A549 (cell line): ENCODE measurements around the gene HNRNPH1. TPM values are rescaled to one million over a fixed set of nuclear protein-coding genes. Genes with fewer than 3 reads are reported as not detected.

Experiments used
- ATAC-seq, 2 experiments: fragments of 200-7000 bp in 1 of 2; fragments of >200 bp in 1 of 2; cut with Nextera tagmentation in 1 of 2; cut with Tn5 transposase in 1 of 2; 3 replicates each; pipeline versions ENCODE4 v1.8.0 to v1.9.1; 2018 to 2020; ENCODE audit warnings: mild to moderate bottlenecking in 1 of 2, moderate library complexity in 1 of 2
- CTCF ChIA-PET: fragments of 300-600 bp; sonication (Branson Sonifier 250); formaldehyde crosslinking; extraction: SDS; loops from one replicate; lab custom pipeline; 2021; ENCODE audit warnings: antibody characterized with exemption, inconsistent platforms; lab: Yijun Ruan, JAX
- POLR2A ChIA-PET: fragments of 350-600 bp; formaldehyde crosslinking; extraction: SDS; loops from one replicate; lab custom pipeline; 2021; ENCODE audit warnings: antibody characterized with exemption, inconsistent platforms; lab: Yijun Ruan, JAX
- DNase-seq, 2 experiments: peaks; one replicate each; pipeline versions ENCODE4 v3.0.0 to v3.0.0-alpha.2; 2011 to 2016; ENCODE audit warnings: low read depth in 1 of 2, low spot score in 1 of 2
- FAIRE-seq: peaks from 2 replicates; lab custom pipeline; 2011; peaks lifted over from hg19 to GRCh38; lab: Jason Lieb, UNC
- H3K27ac ChIP-seq, 2 experiments: fragments of >200 bp; sonication (Bioruptor Twin); formaldehyde crosslinking; 3 replicates each; pipeline ENCODE4 v1.5.1; 2016 to 2017
- H3K4me1 ChIP-seq: fragments of >200 bp; sonication (Bioruptor Twin); formaldehyde crosslinking; 3 replicates; pipeline ENCODE4 v1.6.1; 2016
- H3K4me2 ChIP-seq: fragments of >200 bp; sonication (Bioruptor Twin); formaldehyde crosslinking; 3 replicates; pipeline ENCODE4 v1.6.1; 2016
- H3K4me3 ChIP-seq: fragments of >200 bp; sonication (Bioruptor Twin); formaldehyde crosslinking; 3 replicates; pipeline ENCODE4 v1.5.1; 2016
- H3K9me3 ChIP-seq: fragments of >200 bp; sonication (Bioruptor Twin); formaldehyde crosslinking; 3 replicates; pipeline ENCODE4 v1.6.1; 2016
- BHLHE40 ChIP-seq: IDR thresholded peaks from 2 replicates; pipeline ENCODE4 v1.6.1; 2012; ENCODE audit warnings: low read depth, low read length, inconsistent platforms
- CBX8 ChIP-seq: fragments of 200-600 bp; sonication (generic); IDR thresholded peaks from 2 replicates; pipeline ENCODE4 v1.6.1; 2016
- CEBPB ChIP-seq, 2 experiments: fragments of >200 bp in 1 of 2; sonication (Bioruptor Twin) in 1 of 2; formaldehyde crosslinking in 1 of 2; IDR thresholded peaks; 2 replicates each; pipeline ENCODE4 v1.6.1; 2012 to 2016
- EHF ChIP-seq: fragments of 250-450 bp; sonication (Bioruptor Pico); IDR thresholded peaks from 2 replicates; pipeline ENCODE4 v1.5.0; 2020; ENCODE audit warnings: mild to moderate bottlenecking
- EP300 ChIP-seq, 2 experiments: fragments of >200 bp; sonication (Bioruptor Twin); formaldehyde crosslinking; IDR thresholded peaks; 2 replicates in 1 of 2; 3 replicates in 1 of 2; pipeline ENCODE4 v1.6.1; 2016 to 2017
- FOSL2 ChIP-seq, 2 experiments: fragments of 450-650 bp in 1 of 2; fragments of >200 bp in 1 of 2; sonication (Bioruptor Twin) in 1 of 2; formaldehyde crosslinking; IDR thresholded peaks; 2 replicates each; pipeline versions ENCODE4 v1.5.0 to v1.6.1; 2016 to 2020; ENCODE audit warnings: mild to moderate bottlenecking in 1 of 2, moderate library complexity in 1 of 2
- GATA3 ChIP-seq: IDR thresholded peaks from 2 replicates; pipeline ENCODE4 v1.6.1; 2012; ENCODE audit warnings: borderline replicate concordance
- HDAC2 ChIP-seq: fragments of 200-600 bp; sonication (generic); IDR thresholded peaks from 2 replicates; pipeline ENCODE4 v1.6.1; 2016
- HEYL ChIP-seq: fragments of 250-450 bp; sonication (Bioruptor Pico); IDR thresholded peaks from 2 replicates; pipeline ENCODE4 v1.8.0; 2021; ENCODE audit warnings: mild to moderate bottlenecking, moderate library complexity
- HOXA7 ChIP-seq: fragments of 250-450 bp; sonication (Bioruptor Pico); IDR thresholded peaks from 2 replicates; pipeline ENCODE4 v1.5.0; 2020; ENCODE audit warnings: mild to moderate bottlenecking, moderate library complexity
- HOXB13 ChIP-seq: fragments of 250-450 bp; sonication (Bioruptor Pico); IDR thresholded peaks from 2 replicates; pipeline ENCODE4 v1.5.0; 2020; ENCODE audit warnings: low read depth, mild to moderate bottlenecking, moderate library complexity
- JUN ChIP-seq, 2 experiments: fragments of >200 bp; sonication (Bioruptor Twin); formaldehyde crosslinking; IDR thresholded peaks; 2 replicates in 1 of 2; 3 replicates in 1 of 2; pipeline ENCODE4 v1.6.1; 2016 to 2017
- MAFK ChIP-seq: fragments of 450-650 bp; IDR thresholded peaks from 2 replicates; pipeline ENCODE4 v1.6.1; 2014; ENCODE audit not compliant: partially characterized antibody
- MAZ ChIP-seq: fragments of 150-350 bp; IDR thresholded peaks from 2 replicates; pipeline ENCODE4 v1.6.1; 2014; ENCODE audit warnings: antibody characterized with exemption, low read depth, low read length, borderline replicate concordance
- MYC ChIP-seq: IDR thresholded peaks from 2 replicates; pipeline ENCODE4 v1.6.1; 2012; ENCODE audit warnings: mild to moderate bottlenecking, inconsistent platforms, low read length, improper control_type of control experiment, borderline replicate concordance
- NFE2L2 ChIP-seq: fragments of 150-350 bp; conservative IDR thresholded peaks from 2 replicates; pipeline ENCODE4 v1.6.1; 2014; ENCODE audit warnings: low read length
- POLR2AphosphoS2 ChIP-seq: conservative IDR thresholded peaks from 2 replicates; pipeline ENCODE4 v1.6.1; 2012; ENCODE audit warnings: low read length, improper control_type of control experiment, inconsistent platforms
- RAD21 ChIP-seq, 2 experiments: fragments of >200 bp in 1 of 2; sonication (Bioruptor Twin) in 1 of 2; formaldehyde crosslinking in 1 of 2; IDR thresholded peaks in 1 of 2; conservative IDR thresholded peaks in 1 of 2; 2 replicates in 1 of 2; 3 replicates in 1 of 2; pipeline ENCODE4 v1.6.1; 2012 to 2018; ENCODE audit warnings: inconsistent platforms in 1 of 2
- RARB ChIP-seq: fragments of 250-450 bp; sonication (Bioruptor Pico); IDR thresholded peaks from 2 replicates; pipeline ENCODE4 v1.8.0; 2021; ENCODE audit warnings: mild to moderate bottlenecking, moderate library complexity
- RCOR1 ChIP-seq: fragments of 150-350 bp; IDR thresholded peaks from 2 replicates; pipeline ENCODE4 v1.6.1; 2014; ENCODE audit warnings: antibody characterized with exemption, low read length, low read depth
- RNF2 ChIP-seq: fragments of 200-600 bp; sonication (generic); IDR thresholded peaks from 2 replicates; pipeline ENCODE4 v1.6.1; 2016; ENCODE audit warnings: low read depth, mild to moderate bottlenecking, antibody characterized with exemption, moderate library complexity, borderline replicate concordance
- ZSCAN20 ChIP-seq: fragments of 250-450 bp; sonication (Bioruptor Pico); IDR thresholded peaks from 2 replicates; pipeline ENCODE4 v1.8.0; 2022; ENCODE audit warnings: mild to moderate bottlenecking, moderate library complexity
- WGBS: methylation state at CpG from one replicate; pipeline ENCODE4 v1.1.6; 2017; ENCODE audit errors: missing lambda C conversion rate; 5-methylcytosine and 5-hydroxymethylcytosine counted together
- polyA minus RNA-seq: library from RNA; depleted of rRNA, polyadenylated mRNA; stranded (reverse); fragments of >200 nt; gene quantifications from 2 replicates; pipeline ENCODE4 v1.2.3, GENCODE V29; 2011; rRNA and poly(A)+ RNA removed
- polyA plus RNA-seq, 4 experiments: library from polyadenylated mRNA; depleted of rRNA in 3 of 4; stranded (reverse); fragments of >200 nt; fragmentation: RNase III in 1 of 4; extraction: RNeasy Plus Mini Kit Qiagen cat#74134 plus additional on column Dnase treatment in 1 of 4; gene quantifications; 2 replicates in 3 of 4; 3 replicates in 1 of 4; pipeline ENCODE4 v1.2.3, GENCODE V29; 2011 to 2017
- TF ChIP-seq, protein P1 (sequence below): fragments of >200 bp; sonication (Bioruptor Twin); formaldehyde crosslinking; IDR thresholded peaks from 3 replicates; pipeline ENCODE4 v1.5.1; 2016
- TF ChIP-seq, protein P2 (sequence below): fragments of >200 bp; sonication (Bioruptor Twin); formaldehyde crosslinking; IDR thresholded peaks from 3 replicates; pipeline ENCODE4 v1.6.1; 2016
- TF ChIP-seq, protein P3 (sequence below): IDR thresholded peaks from 2 replicates; pipeline ENCODE4 v1.6.1; 2012; ENCODE audit warnings: low read depth, borderline replicate concordance
- TF ChIP-seq, protein P4 (sequence below): fragments of 200-600 bp; sonication (generic); IDR thresholded peaks from 2 replicates; pipeline ENCODE4 v1.6.1; 2016; ENCODE audit warnings: antibody characterized with exemption, mild to moderate bottlenecking, moderate library complexity
- TF ChIP-seq, protein P5 (sequence below): fragments of 150-350 bp; IDR thresholded peaks from 2 replicates; pipeline ENCODE4 v1.6.1; 2014; ENCODE audit warnings: low read depth, mild to moderate bottlenecking, low read length

HNRNPH1 gene, protein sequence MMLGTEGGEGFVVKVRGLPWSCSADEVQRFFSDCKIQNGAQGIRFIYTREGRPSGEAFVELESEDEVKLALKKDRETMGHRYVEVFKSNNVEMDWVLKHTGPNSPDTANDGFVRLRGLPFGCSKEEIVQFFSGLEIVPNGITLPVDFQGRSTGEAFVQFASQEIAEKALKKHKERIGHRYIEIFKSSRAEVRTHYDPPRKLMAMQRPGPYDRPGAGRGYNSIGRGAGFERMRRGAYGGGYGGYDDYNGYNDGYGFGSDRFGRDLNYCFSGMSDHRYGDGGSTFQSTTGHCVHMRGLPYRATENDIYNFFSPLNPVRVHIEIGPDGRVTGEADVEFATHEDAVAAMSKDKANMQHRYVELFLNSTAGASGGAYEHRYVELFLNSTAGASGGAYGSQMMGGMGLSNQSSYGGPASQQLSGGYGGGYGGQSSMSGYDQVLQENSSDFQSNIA
- polyA plus RNA-seq (2011; rRNA removed) (511 and 688 TPM in 2 replicates), polyA plus RNA-seq (2017; fragmentation: RNase III; extraction: RNeasy Plus Mini Kit Qiagen cat#74134 plus additional on column Dnase treatment) (1,576 to 1,720 TPM (median 1,580 TPM) in 3 replicates), polyA minus RNA-seq (579 and 670 TPM in 2 replicates)
- 178 and 211 TPM in 2 replicates for polyA plus RNA-seq (2012; cell fraction: cytosol; rRNA removed)
- polyA plus RNA-seq (2012; cell fraction: nucleus; rRNA removed): 268 and 443 TPM in 2 replicates

DNA sequence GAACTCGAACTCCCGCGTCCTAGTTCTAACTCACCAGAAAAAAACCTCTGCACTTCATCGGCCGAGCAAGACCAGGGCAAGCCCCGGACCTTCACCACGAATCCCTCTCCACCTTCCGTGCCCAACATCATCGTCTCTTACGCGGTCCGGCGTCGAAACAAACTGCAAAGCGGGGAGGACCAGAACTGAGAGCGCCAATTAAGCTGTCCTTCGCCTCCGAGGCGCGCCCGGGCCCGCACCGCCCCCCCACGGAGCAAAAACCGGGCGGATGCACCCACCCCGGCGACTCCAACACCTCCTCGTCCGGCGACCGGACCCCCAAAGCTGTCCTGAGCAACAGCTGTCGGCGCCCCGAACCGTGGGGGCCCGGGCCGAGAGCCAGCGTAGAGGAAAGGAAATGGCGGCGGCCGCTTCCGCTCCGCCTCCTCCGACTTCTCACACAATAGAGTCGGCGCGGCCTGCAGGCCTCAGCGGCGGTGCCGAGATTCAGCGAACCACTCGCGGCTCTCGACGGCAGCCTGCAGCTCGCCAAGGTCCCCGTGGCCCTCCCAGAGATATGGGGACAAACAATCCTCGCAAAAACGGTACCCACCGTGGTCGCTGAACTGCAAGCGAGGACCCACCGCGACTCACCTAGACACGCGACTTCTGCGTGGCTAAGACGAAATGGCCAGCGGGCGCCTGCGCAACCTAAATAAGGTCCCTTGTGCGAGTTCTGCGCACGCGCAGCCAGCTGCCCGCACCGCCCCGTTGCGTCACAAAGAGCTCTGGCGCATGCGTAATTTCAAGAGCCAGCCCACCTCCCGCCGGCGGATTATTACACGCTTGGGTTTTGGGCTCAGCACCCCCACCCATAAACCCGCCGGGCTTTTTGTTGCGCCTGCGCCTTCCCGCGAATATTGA is at the start of gene HNRNPH1:
Gene HNRNPH1 (minus strand): TSS at position 669 of the 903 bp plus-strand sequence. CDS start 538 bp downstream, at position 131.
- no peaks in the 10 kb centered on the region for H3K9me3 ChIP-seq
- H3K4me1 ChIP-seq: peaks cover 22% of the 10 kb centered on the region
- CTCF ChIA-PET: interaction anchor here (0.7 to 3.9 kb wide), 15 partner anchors 10 to 191 kb away, joined by 3 to 26 read pairs (median 4); no protein-coding TSS in a partner anchor
- peak within 1 kb of the TSS; percentile 98 to 100 for H3K27ac ChIP-seq
- WGBS: 1% methylated on average over 64 of the region's 92 CpGs
- H3K4me2 ChIP-seq: peak within 1 kb of the TSS; percentile 98
- peak; percentile 98 to 99 for DNase-seq
- peak within 1 kb of the TSS; percentile 100 for H3K4me3 ChIP-seq
- no peak for FAIRE-seq
- peak; percentile 77 to 79 for ATAC-seq
- POLR2A ChIA-PET: interaction anchor here (0.5 to 5.0 kb wide), 31 partner anchors 8 to 1419 kb away, joined by 3 to 125 read pairs (median 5); partner anchors contain the start of genes CBY3, HNRNPAB, MAML1 and RUFY1
- TF ChIP-seq MAZ: no peak
- TF ChIP-seq, protein P1, sequence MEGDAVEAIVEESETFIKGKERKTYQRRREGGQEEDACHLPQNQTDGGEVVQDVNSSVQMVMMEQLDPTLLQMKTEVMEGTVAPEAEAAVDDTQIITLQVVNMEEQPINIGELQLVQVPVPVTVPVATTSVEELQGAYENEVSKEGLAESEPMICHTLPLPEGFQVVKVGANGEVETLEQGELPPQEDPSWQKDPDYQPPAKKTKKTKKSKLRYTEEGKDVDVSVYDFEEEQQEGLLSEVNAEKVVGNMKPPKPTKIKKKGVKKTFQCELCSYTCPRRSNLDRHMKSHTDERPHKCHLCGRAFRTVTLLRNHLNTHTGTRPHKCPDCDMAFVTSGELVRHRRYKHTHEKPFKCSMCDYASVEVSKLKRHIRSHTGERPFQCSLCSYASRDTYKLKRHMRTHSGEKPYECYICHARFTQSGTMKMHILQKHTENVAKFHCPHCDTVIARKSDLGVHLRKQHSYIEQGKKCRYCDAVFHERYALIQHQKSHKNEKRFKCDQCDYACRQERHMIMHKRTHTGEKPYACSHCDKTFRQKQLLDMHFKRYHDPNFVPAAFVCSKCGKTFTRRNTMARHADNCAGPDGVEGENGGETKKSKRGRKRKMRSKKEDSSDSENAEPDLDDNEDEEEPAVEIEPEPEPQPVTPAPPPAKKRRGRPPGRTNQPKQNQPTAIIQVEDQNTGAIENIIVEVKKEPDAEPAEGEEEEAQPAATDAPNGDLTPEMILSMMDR: peak; percentile 34
- TF ChIP-seq BHLHE40: no peak; the same call in 1 of the 2 replicates
- TF ChIP-seq POLR2AphosphoS2: no peak
- peak; percentile 92; the same call in 1 of the 2 replicates for TF ChIP-seq HOXA7
- no peak for TF ChIP-seq ZSCAN20 (CRISPR knock-in tag)
- no peak for TF ChIP-seq EP300 (IDR thresholded peaks at IDR 0.05)
- no peak for TF ChIP-seq RCOR1
- TF ChIP-seq RNF2: no peak
- no peak for TF ChIP-seq CBX8
- TF ChIP-seq EHF (CRISPR knock-in tag): no peak
- no peak for TF ChIP-seq HOXB13
- TF ChIP-seq MYC: peak; percentile 82; the same call in 1 of the 2 replicates
- peak; percentile 73; the same call in 1 of the 2 replicates for TF ChIP-seq RARB (CRISPR knock-in tag)
- peak; percentile 37; the same call in 1 of the 2 replicates for TF ChIP-seq GATA3
- no peak for TF ChIP-seq HEYL (CRISPR knock-in tag)
- no peak for TF ChIP-seq FOSL2 (IDR thresholded peaks at IDR 0.05)
- 0 out of 2 replicates have a peak, but pooled peaks have one; percentile 13 for TF ChIP-seq FOSL2 (CRISPR knock-in tag; IDR thresholded peaks at IDR 0.05)
- TF ChIP-seq, protein P2, sequence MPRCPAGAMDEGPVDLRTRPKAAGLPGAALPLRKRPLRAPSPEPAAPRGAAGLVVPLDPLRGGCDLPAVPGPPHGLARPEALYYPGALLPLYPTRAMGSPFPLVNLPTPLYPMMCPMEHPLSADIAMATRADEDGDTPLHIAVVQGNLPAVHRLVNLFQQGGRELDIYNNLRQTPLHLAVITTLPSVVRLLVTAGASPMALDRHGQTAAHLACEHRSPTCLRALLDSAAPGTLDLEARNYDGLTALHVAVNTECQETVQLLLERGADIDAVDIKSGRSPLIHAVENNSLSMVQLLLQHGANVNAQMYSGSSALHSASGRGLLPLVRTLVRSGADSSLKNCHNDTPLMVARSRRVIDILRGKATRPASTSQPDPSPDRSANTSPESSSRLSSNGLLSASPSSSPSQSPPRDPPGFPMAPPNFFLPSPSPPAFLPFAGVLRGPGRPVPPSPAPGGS: peak; percentile 100
- TF ChIP-seq HDAC2: no peak
- peak; percentile 46 to 82; a peak in 3 of 4 replicates for TF ChIP-seq CEBPB (IDR thresholded peaks at IDR 0.05)
- peak; percentile 98 to 100 for TF ChIP-seq JUN (IDR thresholded peaks at IDR 0.05)
- TF ChIP-seq, protein P3, sequence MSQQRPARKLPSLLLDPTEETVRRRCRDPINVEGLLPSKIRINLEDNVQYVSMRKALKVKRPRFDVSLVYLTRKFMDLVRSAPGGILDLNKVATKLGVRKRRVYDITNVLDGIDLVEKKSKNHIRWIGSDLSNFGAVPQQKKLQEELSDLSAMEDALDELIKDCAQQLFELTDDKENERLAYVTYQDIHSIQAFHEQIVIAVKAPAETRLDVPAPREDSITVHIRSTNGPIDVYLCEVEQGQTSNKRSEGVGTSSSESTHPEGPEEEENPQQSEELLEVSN: no peak; the same call in 1 of the 2 replicates
- no peak for TF ChIP-seq RAD21 (conservative IDR thresholded peaks at IDR 0.05 in 1 of 2, IDR thresholded peaks at IDR 0.05 in 1 of 2)
- TF ChIP-seq, protein P4, sequence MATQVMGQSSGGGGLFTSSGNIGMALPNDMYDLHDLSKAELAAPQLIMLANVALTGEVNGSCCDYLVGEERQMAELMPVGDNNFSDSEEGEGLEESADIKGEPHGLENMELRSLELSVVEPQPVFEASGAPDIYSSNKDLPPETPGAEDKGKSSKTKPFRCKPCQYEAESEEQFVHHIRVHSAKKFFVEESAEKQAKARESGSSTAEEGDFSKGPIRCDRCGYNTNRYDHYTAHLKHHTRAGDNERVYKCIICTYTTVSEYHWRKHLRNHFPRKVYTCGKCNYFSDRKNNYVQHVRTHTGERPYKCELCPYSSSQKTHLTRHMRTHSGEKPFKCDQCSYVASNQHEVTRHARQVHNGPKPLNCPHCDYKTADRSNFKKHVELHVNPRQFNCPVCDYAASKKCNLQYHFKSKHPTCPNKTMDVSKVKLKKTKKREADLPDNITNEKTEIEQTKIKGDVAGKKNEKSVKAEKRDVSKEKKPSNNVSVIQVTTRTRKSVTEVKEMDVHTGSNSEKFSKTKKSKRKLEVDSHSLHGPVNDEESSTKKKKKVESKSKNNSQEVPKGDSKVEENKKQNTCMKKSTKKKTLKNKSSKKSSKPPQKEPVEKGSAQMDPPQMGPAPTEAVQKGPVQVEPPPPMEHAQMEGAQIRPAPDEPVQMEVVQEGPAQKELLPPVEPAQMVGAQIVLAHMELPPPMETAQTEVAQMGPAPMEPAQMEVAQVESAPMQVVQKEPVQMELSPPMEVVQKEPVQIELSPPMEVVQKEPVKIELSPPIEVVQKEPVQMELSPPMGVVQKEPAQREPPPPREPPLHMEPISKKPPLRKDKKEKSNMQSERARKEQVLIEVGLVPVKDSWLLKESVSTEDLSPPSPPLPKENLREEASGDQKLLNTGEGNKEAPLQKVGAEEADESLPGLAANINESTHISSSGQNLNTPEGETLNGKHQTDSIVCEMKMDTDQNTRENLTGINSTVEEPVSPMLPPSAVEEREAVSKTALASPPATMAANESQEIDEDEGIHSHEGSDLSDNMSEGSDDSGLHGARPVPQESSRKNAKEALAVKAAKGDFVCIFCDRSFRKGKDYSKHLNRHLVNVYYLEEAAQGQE: peak; percentile 50; the same call in 1 of the 2 replicates
- no peak for TF ChIP-seq NFE2L2
- TF ChIP-seq, protein P5, sequence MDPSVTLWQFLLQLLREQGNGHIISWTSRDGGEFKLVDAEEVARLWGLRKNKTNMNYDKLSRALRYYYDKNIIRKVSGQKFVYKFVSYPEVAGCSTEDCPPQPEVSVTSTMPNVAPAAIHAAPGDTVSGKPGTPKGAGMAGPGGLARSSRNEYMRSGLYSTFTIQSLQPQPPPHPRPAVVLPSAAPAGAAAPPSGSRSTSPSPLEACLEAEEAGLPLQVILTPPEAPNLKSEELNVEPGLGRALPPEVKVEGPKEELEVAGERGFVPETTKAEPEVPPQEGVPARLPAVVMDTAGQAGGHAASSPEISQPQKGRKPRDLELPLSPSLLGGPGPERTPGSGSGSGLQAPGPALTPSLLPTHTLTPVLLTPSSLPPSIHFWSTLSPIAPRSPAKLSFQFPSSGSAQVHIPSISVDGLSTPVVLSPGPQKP: no peak
- no peak for TF ChIP-seq MAFK
